ENCODE results near the gene FAXDC2.

- TF ChIP-seq, protein P1, sequence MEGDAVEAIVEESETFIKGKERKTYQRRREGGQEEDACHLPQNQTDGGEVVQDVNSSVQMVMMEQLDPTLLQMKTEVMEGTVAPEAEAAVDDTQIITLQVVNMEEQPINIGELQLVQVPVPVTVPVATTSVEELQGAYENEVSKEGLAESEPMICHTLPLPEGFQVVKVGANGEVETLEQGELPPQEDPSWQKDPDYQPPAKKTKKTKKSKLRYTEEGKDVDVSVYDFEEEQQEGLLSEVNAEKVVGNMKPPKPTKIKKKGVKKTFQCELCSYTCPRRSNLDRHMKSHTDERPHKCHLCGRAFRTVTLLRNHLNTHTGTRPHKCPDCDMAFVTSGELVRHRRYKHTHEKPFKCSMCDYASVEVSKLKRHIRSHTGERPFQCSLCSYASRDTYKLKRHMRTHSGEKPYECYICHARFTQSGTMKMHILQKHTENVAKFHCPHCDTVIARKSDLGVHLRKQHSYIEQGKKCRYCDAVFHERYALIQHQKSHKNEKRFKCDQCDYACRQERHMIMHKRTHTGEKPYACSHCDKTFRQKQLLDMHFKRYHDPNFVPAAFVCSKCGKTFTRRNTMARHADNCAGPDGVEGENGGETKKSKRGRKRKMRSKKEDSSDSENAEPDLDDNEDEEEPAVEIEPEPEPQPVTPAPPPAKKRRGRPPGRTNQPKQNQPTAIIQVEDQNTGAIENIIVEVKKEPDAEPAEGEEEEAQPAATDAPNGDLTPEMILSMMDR (IDR thresholded peaks at IDR 0.05), result no peak
- no peak for TF ChIP-seq POLR2A (IDR thresholded peaks at IDR 0.05)
Observed at GRCh38 chr5:154811239-154811638, 39.2 kb downstream of the FAXDC2 start.

All from uterus (tissue), 2 donors.